SK-N-SH (cell line): ENCODE measurements around the gene TUBGCP3. TPM values are rescaled to one million over a fixed set of nuclear protein-coding genes. Genes with fewer than 3 reads are reported as not detected.

Source experiments
- CTCF ChIA-PET: fragments of 300-600, 350-600 bp; formaldehyde crosslinking; extraction: SDS; loops from one replicate; lab custom pipeline; 2021; lab: Yijun Ruan, JAX
- POLR2A ChIA-PET: fragments of 350-600 bp; sonication (Branson Sonifier 250); formaldehyde crosslinking; extraction: SDS; loops from one replicate; lab custom pipeline; 2020; ENCODE audit warnings: antibody characterized with exemption, inconsistent platforms; lab: Yijun Ruan, JAX
- DNase-seq: peaks from one replicate; pipeline ENCODE4 v3.0.0; 2012
- H2AFZ ChIP-seq: fragments of 200-600 bp; sonication (generic); 2 replicates; pipeline ENCODE4 v1.8.1; 2016; ENCODE audit warnings: antibody characterized with exemption, mild to moderate bottlenecking, low read depth
- H3F3A ChIP-seq: fragments of 200-600 bp; sonication (generic); replicated peaks from 2 replicates; pipeline ENCODE3; 2016; ENCODE audit warnings: antibody characterized with exemption, mild to moderate bottlenecking; ENCODE audit not compliant: insufficient read depth
- H3K27ac ChIP-seq, 2 experiments: fragments of 200-500 bp in 1 of 2; fragments of 200-600 bp in 1 of 2; sonication (Bioruptor generic) in 1 of 2; sonication (generic), shearing (Covaris generic) in 1 of 2; 2 replicates each; pipeline versions ENCODE4 v1.5.1 to v1.6.1; 2014 to 2016; ENCODE audit warnings: low read depth in 2 of 2, inconsistent platforms in 1 of 2, low read length in 1 of 2, mild to moderate bottlenecking in 1 of 2, mixed read lengths in 1 of 2
- H3K27me3 ChIP-seq: fragments of 200-600 bp; sonication (generic), shearing (Covaris generic); 2 replicates; pipeline ENCODE4 v1.6.1; 2016; ENCODE audit warnings: mixed run types; ENCODE audit not compliant: insufficient read depth
- H3K36me3 ChIP-seq, 2 experiments: fragments of 200-500 bp in 1 of 2; fragments of 200-600 bp in 1 of 2; sonication (Bioruptor generic) in 1 of 2; sonication (generic) in 1 of 2; replicated peaks in 1 of 2; 2 replicates each; pipeline versions ENCODE3 to v1.5.1; 2014 to 2016; ENCODE audit warnings: low read length in 1 of 2, mild to moderate bottlenecking in 1 of 2; ENCODE audit not compliant: insufficient read depth in 2 of 2, control insufficient read depth in 1 of 2
- H3K4me1 ChIP-seq, 2 experiments: fragments of 200-500 bp in 1 of 2; fragments of 200-600 bp in 1 of 2; sonication (Bioruptor generic) in 1 of 2; sonication (generic), shearing (Covaris generic) in 1 of 2; 2 replicates each; pipeline versions ENCODE4 v1.5.1 to v1.6.1; 2014 to 2016; ENCODE audit warnings: low read depth in 1 of 2, low read length in 1 of 2, mixed run types in 1 of 2; ENCODE audit not compliant: insufficient read depth in 2 of 2, control insufficient read depth in 1 of 2
- H3K4me2 ChIP-seq: fragments of 200-600 bp; sonication (generic), shearing (Covaris generic); 2 replicates; pipeline ENCODE4 v1.6.1; 2017; ENCODE audit warnings: mixed run types
- H3K4me3 ChIP-seq, 2 experiments: fragments of 200-500 bp in 1 of 2; fragments of 200-600 bp in 1 of 2; sonication (Bioruptor generic) in 1 of 2; sonication (generic), shearing (Covaris generic) in 1 of 2; 2 replicates each; pipeline versions ENCODE4 v1.5.1 to v1.8.1; 2014 to 2016; ENCODE audit warnings: low read depth in 2 of 2, inconsistent platforms in 1 of 2, low read length in 1 of 2, mild to moderate bottlenecking in 1 of 2, mixed read lengths in 1 of 2, moderate library complexity in 1 of 2
- H3K79me2 ChIP-seq: fragments of 200-600 bp; sonication (generic); 2 replicates; pipeline ENCODE4 v1.8.1; 2017; ENCODE audit warnings: mild to moderate bottlenecking; ENCODE audit not compliant: insufficient read depth
- H3K9ac ChIP-seq: fragments of 200-600 bp; sonication (generic); 2 replicates; pipeline ENCODE4 v1.6.1; 2017; ENCODE audit warnings: mixed run types
- H3K9me2 ChIP-seq: fragments of 200-600 bp; sonication (generic); 2 replicates; pipeline ENCODE4 v1.6.1; 2017; ENCODE audit warnings: mixed run types
- H3K9me3 ChIP-seq: fragments of 200-600 bp; sonication (generic); 2 replicates; pipeline ENCODE4 v1.6.1; 2017; ENCODE audit warnings: mixed run types, mild to moderate bottlenecking, moderate library complexity
- H4K20me1 ChIP-seq: fragments of 200-600 bp; sonication (generic); 2 replicates; pipeline ENCODE4 v1.6.1; 2017; ENCODE audit warnings: mild to moderate bottlenecking, mixed run types; ENCODE audit not compliant: insufficient read depth
- ELF1 ChIP-seq: IDR thresholded peaks from 2 replicates; pipeline ENCODE4 v1.4.0; 2012
- EP300 ChIP-seq, 2 experiments: IDR thresholded peaks; 2 replicates each; pipeline versions ENCODE4 v1.4.0 to v1.6.1; 2012; ENCODE audit warnings: borderline replicate concordance in 1 of 2, low read depth in 1 of 2, low read length in 1 of 2
- GABPA ChIP-seq: IDR thresholded peaks from 2 replicates; pipeline ENCODE4 v1.4.0; 2012; ENCODE audit warnings: low read depth, mild to moderate bottlenecking
- GATA2 ChIP-seq: sonication (generic); formaldehyde crosslinking; IDR thresholded peaks from 2 replicates; pipeline ENCODE4 v1.5.0; 2020; ENCODE audit warnings: mild to moderate bottlenecking, missing genetic modification reagents
- IRF3 ChIP-seq: fragments of 150-350 bp; IDR thresholded peaks from 2 replicates; pipeline ENCODE4 v1.6.1; 2016; ENCODE audit warnings: mild to moderate bottlenecking, low read depth, low read length
- MAX ChIP-seq: IDR thresholded peaks from 2 replicates; pipeline ENCODE4 v1.4.0; 2012; ENCODE audit warnings: low read depth
- MXI1 ChIP-seq: IDR thresholded peaks from 2 replicates; pipeline ENCODE4 v1.6.1; 2012; ENCODE audit warnings: mild to moderate bottlenecking, low read depth, low read length, improper control_type of control experiment
- POLR2AphosphoS5 ChIP-seq: IDR thresholded peaks from 2 replicates; pipeline ENCODE4 v1.6.1; 2012; ENCODE audit warnings: low read depth, low read length
- REST ChIP-seq: IDR thresholded peaks from 2 replicates; pipeline ENCODE4 v1.6.1; 2012; ENCODE audit warnings: mild to moderate bottlenecking, low read depth, low read length, moderate library complexity
- RXRA ChIP-seq: IDR thresholded peaks from 2 replicates; pipeline ENCODE4 v1.4.0; 2012; ENCODE audit warnings: low read depth, mild to moderate bottlenecking, borderline replicate concordance
- SIN3A ChIP-seq: IDR thresholded peaks from 2 replicates; pipeline ENCODE4 v1.6.1; 2012; ENCODE audit warnings: low read depth, mild to moderate bottlenecking, low read length, moderate library complexity, borderline replicate concordance
- TCF12 ChIP-seq: IDR thresholded peaks from 2 replicates; pipeline ENCODE4 v1.4.0; 2012
- WGBS: methylation state at CpG from one replicate; pipeline ENCODE4 v1.1.6; 2017; ENCODE audit warnings: low lambda C conversion rate; 5-methylcytosine and 5-hydroxymethylcytosine counted together
- polyA plus RNA-seq, 3 experiments: library from polyadenylated mRNA; depleted of rRNA; stranded (reverse); fragments of >200 nt; gene quantifications; 2 replicates each; pipeline ENCODE4 v1.2.3, GENCODE V29; 2012
- TF ChIP-seq, protein P1 (sequence below): fragments of 150-350 bp; IDR thresholded peaks from 2 replicates; pipeline ENCODE4 v1.6.1; 2017; ENCODE audit warnings: antibody characterized with exemption, low read length, low read depth, borderline replicate concordance

Gene TUBGCP3
- polyA plus RNA-seq, 1 of the 3 experiments (the other 2 are of a cell fraction), result 16.8 TPM

- CTCF ChIA-PET, result interaction anchor here (0.7 to 1.9 kb wide), 3 partner anchors 8 to 1100 kb away, joined by 3 to 6 read pairs (median 3); no protein-coding TSS in a partner anchor
- TF ChIP-seq ELF1 (no peak), GABPA (no peak), POLR2AphosphoS5 (no peak), TCF12 (no peak), SIN3A (no peak), MXI1 (no peak), IRF3 (no peak), MAX (no peak), EP300 (IDR thresholded peaks at IDR 0.05; ENCODE audit: borderline replicate concordance in 1 of 2, low read depth in 1 of 2, low read length in 1 of 2) (no peak), GATA2 (CRISPR knock-in tag) (no peak), REST (no peak), RXRA (no peak)
- TF ChIP-seq, protein P1, sequence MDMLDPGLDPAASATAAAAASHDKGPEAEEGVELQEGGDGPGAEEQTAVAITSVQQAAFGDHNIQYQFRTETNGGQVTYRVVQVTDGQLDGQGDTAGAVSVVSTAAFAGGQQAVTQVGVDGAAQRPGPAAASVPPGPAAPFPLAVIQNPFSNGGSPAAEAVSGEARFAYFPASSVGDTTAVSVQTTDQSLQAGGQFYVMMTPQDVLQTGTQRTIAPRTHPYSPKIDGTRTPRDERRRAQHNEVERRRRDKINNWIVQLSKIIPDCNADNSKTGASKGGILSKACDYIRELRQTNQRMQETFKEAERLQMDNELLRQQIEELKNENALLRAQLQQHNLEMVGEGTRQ, result no peak
- Histone ChIP-seq H4K20me1 (peaks cover 10% of the 10 kb centered on the region; the same call in 1 of the 2 replicates), H2AFZ (no peak overlapping the region), H3K27me3 (no peaks in the 10 kb centered on the region), H3K27ac (no peak overlapping the region), H3K4me3 (no peak overlapping the region), H3K36me3 (peaks cover 0 to 6% of the 10 kb centered on the region in 2 experiments), H3K9me2 (no peaks in the 10 kb centered on the region), H3K9ac (no peak overlapping the region), H3K4me2 (no peak overlapping the region), H3K4me1 (peaks cover 0 to 14% of the 10 kb centered on the region in 2 experiments; a peak in 2 of 4 replicates), H3F3A (no peaks in the 10 kb centered on the region), H3K79me2 (peaks cover 99% of the 10 kb centered on the region), H3K9me3 (no peaks in the 10 kb centered on the region)
- no peak for DNase-seq
- 100% methylated on average over 1 of the region's 1 CpG for WGBS
- POLR2A ChIA-PET, result interaction anchor here (0.7 kb wide), 1 partner anchor 446 kb away, joined by 3 read pairs; no protein-coding TSS in a partner anchor
Measured at GRCh38 chr13:112574416-112574815, 13.5 kb downstream of the TUBGCP3 start.
